CD4-positive, alpha-beta T cell treated with Interleukin-17A for 4 hours (primary cell): Measurements from ENCODE around the gene SPDYE1.
"Not testable (repeated sequence)": the region's sequence is repeated elsewhere in the genome, so short reads cannot be mapped to it uniquely, and the experiment has no call there.

Experiments
- DNase-seq: peaks from one replicate; pipeline ENCODE4 v3.0.0-alpha.2; 2020; ENCODE audit warnings: mixed read lengths

The SPDYE1 gene, protein sequence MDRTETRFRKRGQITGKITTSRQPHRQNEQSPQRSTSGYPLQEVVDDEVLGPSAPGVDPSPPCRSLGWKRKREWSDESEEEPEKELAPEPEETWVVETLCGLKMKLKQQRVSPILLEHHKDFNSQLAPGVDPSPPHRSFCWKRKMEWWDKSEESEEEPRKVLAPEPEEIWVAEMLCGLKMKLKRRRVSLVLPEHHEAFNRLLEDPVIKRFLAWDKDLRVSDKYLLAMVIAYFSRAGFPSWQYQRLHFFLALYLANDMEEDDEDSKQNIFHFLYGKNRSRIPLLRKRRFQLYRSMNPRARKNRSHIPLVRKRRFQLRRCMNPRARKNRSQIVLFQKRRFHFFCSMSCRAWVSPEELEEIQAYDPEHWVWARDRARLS

GRCh38 chr7:43997532-43997931, at the start of gene SPDYE1:
TSS of gene SPDYE1 (plus strand) at chr7:43997897. CDS start at chr7:43999950, 2,053 bp downstream.
- not testable (repeated sequence) for DNase-seq

GRCh38 chr7:43952028-43952427, 45.7 kb upstream of the SPDYE1 start:
- DNase-seq, result no peak

- no peak for DNase-seq
Observed at GRCh38 chr7:43953071-43953470, 44.6 kb upstream of the SPDYE1 start.

DNA sequence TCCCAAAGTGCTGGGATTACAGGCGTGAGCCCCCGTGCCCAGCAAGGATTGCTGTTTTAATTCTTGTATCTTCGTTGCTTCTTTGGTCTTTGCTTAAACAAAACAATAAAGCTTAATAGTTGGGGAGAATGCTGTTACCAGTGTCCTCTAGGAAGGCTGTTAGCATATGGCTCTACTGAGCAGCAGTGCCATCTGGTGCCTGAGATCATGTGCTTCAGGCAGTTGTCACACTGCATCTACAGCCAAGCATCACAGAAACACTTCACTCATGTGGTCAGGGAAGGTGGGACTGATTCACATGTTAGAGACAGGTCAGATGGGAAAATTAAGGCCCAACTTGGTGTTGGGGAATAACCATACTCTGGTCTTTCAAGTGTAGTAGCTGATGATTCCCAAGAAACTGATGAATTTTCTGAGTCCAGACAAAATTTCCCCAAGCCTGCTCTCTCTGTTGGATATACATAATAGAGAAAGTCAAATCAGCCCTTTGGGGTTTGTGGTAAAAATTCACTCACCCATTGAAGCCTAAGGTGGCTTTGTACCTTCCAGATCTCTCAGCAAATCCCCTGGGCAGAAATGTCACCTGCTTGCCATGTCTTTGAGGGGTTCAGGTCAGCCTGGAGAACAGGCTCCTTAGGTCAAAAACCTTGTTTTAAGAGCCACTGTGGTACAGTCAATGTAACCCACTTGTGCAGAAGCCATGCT, 43.0 kb upstream of the SPDYE1 start:
- DNase-seq, result peak; percentile 25

GRCh38 chr7:43956027-43956426, 41.7 kb upstream of the SPDYE1 start:
- peak; percentile 10 for DNase-seq

- no peak for DNase-seq
Observed at GRCh38 chr7:43960933-43961332, 36.8 kb upstream of the SPDYE1 start.

DNA sequence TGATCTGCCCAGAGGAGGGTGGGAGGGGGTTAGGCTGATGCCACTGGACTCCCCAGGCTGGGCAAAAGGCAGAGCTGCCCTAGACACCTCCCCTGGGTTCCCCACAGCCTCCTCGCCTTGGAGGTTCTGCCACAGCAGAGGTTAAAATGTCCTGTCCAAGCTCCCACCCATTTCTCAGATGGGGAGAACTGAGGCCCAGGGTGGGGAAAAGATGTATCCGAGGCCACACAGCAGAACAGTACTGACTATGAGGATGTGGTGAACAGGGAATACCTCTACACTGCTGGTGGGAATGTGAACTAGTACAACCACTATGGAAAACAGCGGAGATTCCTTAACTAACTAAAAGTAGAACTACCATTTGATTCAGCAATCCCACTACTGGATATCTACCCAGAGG, 31.3 kb upstream of the SPDYE1 start:
- DNase-seq, result not testable (repeated sequence)

DNA sequence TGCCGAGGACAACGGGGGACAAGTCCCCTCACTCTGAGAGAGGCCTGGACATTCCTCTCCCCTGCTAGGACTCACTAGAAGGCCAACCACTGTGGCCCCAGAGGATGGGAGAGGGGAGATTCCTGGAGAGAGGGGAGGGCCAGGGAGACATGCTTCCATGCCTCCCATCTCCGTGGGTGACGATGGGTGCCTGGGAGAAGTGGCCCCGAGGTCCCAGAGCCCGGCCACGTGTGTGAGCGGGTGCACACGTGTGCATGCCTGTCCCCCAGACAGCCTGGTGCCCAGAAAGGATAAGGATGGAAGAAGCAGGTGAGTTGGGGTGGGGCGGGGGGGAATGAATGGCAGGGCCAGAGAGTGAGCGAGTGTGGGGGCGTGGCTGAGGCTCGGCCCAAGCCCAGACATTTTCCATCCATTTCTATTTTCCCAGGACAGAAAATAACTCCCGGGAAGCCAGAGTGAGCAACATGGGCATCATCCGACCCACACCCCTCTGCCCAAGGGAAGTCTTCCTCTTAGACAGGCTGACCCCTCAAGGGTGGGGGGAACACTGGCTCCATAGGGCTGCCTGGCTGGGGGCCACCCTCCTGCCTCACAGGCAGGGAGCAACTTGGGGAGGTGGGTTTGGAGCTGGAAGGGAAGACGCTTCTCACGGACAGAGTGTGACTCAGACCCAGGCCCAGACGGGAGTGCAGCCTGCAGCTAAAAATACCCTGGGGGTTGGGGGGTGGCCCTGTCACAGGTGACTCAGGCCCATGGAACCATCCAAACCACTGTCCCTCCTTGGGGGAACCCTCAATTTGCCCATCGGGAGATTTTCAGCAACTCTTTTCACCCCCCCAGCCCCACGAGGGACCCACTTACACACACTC, 29.3 kb upstream of the SPDYE1 start:
- not testable (repeated sequence) for DNase-seq

- DNase-seq, result not testable (repeated sequence)
Observed at GRCh38 chr7:43969586-43969985, 28.1 kb upstream of the SPDYE1 start.

- not testable (repeated sequence) for DNase-seq
Observed at GRCh38 chr7:43970698-43971097, 27.0 kb upstream of the SPDYE1 start.

DNA sequence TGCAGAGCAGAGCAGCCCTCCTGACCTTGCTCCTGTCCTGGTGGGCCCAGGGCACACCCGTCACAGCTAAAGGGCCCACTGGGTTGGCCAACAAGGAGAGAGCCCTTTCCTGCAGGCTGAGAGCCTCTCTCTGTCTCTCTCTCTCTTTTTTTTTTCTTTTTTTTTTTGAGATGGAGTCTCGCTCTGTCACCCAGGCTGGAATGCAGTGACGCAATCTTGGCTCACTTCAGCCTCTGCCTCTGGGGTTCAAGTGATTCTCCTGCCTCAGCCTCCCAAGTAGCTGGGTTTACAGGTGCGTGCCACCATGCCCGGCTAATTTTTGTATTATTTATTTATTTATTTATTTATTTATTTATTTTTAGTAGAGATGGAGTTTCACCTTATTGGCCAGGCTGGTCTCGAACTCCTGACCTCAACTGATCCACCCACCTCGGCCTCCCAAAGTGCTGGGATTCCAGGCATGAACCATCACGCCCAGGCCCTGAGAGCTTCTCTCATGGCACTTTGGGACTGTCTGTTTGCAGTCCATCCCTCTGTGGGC, 23.6 kb upstream of the SPDYE1 start:
- DNase-seq, result not testable (repeated sequence)

DNA sequence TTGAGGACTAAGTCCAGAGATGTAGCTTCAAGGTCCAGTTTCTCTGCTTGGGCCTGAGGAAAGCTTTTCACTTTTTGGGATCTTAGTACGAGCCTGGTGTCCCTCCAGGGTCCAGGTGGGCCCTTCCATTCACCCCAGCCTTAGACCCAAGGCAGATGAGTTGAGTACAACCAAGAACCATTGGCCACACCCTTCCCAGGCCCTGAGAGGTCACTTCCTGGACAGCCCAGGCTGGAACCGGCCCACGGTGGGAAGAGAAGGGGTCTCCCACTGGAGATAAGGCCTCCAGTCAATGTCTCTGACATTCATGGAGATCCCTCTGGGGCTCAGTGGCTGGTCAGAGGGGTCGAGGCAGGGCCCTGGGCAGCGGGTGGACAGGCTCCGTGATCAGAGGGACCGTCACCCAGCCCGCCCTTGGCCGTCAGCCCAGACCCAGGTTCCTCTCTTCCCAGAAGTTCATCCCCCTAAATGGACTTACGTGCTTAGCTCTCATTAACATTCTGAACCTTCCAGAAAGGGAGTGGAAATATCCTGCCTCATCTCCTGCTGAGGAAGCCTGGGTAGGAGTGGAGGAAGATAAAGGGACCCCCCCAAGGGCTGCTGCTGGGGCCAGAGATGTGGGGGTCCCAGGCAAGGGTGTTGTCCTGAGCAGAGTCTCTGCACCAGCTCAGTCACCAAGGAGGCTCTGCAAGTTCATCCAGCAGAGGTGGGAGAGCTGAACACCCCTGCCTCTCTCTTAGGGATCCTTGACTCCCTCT, 22.8 kb upstream of the SPDYE1 start:
- DNase-seq, result not testable (repeated sequence)

DNA sequence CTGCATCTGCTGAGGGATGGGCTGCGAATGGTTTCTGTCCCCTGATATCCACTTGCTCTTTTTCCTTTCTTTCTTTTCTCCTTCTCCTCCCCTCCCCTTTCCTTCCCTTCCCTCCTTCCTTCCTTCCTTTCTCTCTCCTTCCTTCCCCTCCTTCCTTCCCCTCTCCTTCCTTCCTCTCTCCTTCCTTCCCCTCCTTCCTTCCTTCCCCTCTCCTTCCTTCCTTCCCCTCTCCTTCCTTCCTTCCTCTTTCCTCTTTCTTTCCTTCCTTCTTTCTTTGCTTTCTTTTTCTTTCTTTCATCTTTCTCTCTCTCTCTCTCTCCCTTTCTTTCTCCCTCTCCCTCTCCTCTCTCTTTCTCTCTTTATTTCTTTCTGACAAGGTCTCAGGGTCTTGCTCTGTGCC, 20.2 kb upstream of the SPDYE1 start:
- DNase-seq, result no peak

DNA sequence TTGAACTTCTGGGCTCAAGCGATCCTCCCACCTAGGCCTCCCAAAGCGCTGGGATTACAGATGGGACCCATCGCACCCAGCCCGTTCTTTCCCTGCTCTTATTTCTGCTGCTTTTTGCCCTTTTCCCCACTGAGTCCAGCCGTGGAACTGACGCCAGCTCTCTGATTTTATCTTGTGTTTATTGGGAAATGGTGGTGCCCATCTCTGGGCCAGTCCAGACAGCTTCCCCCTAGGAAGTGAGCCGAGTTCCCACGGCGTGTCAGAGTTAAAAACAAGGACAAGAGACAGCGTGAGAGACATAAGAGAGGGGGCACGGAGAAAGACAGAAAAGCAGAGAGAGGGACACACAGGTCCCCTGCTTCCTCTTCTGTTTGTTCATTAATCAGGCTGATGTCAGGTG, 19.6 kb upstream of the SPDYE1 start:
- DNase-seq, result not testable (repeated sequence)

GRCh38 chr7:43982848-43983247, 14.8 kb upstream of the SPDYE1 start:
- not testable (repeated sequence) for DNase-seq

DNA sequence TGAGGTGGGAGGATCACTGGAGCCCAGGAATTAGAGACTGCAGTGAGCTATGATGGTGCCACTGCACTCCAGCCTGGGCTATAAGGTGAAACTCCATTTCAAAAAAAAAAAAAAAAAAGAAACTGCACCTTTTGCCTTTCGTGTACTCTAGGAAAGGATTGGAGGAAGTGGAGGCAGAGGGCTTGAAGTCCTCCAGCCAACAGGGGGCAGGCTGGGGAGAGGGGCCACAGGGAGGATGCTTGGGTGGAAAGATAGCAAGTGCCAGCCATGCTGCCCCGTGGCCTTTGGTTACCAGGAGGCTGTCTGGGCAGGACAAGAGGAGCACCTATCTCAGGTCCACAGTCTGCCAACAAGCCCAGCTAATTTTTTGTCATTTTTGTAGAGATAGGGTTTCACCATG, 14.0 kb upstream of the SPDYE1 start:
- DNase-seq, result not testable (repeated sequence)

DNA sequence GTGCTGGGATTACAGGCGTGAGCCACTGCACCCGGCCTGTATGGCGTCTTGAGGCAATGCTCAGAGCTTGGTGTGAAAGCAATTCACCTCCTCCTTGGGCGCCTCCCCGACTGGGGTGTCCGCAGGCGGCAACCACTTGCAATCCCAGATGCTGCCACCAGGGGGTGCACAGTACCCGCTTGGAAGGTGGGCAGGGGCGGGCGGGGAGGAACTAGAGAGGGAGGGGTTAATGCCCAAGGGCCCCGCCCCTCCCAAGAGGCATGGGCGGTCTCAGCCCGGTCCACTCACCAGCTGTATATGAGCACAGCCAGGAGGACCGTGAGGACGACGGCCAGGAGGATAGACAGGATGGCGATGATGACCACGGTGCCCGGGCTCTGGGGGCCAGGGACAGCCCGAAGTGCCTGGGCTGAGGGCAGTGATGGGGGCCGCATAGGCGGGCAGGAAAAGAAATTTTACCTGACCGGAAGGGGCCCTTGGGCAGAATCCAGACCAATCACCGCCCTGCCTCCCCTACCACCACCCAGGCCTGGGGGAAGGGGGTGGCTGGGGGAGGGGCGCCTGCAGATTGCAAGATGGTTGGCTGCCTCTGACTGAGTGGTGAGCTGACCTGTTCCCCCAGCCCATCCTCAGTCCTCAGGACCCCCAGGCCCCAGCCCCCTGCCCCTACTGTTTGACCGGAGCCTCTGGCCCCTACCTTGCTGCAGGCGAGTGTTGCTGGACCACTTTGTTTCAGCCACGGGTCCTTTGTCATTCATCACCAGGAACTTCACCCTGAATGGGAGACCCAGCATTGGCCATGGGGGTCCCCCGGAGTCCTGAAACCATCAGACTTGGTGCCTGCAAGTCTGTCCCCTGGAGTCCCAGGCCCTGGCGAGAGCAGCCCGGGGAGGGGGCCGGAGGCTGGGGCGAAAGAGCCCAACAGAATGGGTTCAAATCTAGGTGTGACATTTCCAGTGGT, 11.5 kb upstream of the SPDYE1 start:
- peak; percentile 92 for DNase-seq

DNA sequence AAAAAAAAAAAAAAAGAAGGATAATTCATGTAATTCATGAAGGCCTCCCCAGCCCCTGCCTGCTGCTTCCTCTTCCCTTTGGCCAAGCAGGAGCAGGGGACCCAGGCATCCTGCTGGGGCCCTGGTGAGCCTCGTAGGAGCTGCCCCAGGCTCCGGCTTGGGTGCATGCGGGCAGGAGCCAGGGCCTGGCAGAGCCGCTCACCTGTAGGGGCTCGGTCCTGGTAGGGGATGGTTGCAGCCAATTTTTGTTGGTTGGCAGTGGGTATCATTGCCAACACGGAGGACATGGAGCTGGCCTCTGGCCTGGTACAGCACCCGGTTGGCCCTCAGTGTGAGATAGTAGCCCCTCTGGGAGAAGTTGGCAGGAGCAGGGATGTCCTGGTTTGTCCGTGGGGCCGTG, 10.2 kb upstream of the SPDYE1 start:
- DNase-seq, result not testable (repeated sequence)

GRCh38 chr7:43990011-43990585, 7.6 kb upstream of the SPDYE1 start:
- not testable (repeated sequence) for DNase-seq

GRCh38 chr7:43990829-43991228, 6.9 kb upstream of the SPDYE1 start:
- not testable (repeated sequence) for DNase-seq
